HG02588 (cell line): Measurements from ENCODE around the gene SEC22B.
A peak's percentile ranks its signal among the peaks of the same experiment; 100 is the strongest.
"Not testable (repeated sequence)": the region's sequence is repeated elsewhere in the genome, so short reads cannot be mapped to it uniquely, and the experiment has no call there.

Experiments
- ATAC-seq: cut with Tn5 transposase; IDR thresholded peaks from one replicate; pipeline ENCODE4 v1.9.1; 2021; ENCODE audit warnings: mild to moderate bottlenecking, moderate library complexity; ENCODE audit not compliant: unreplicated experiment

The SEC22B gene

GRCh38 chr1:120149420-120150059 is 26.8 kb downstream of the SEC22B start:
- not testable (repeated sequence) for ATAC-seq

DNA sequence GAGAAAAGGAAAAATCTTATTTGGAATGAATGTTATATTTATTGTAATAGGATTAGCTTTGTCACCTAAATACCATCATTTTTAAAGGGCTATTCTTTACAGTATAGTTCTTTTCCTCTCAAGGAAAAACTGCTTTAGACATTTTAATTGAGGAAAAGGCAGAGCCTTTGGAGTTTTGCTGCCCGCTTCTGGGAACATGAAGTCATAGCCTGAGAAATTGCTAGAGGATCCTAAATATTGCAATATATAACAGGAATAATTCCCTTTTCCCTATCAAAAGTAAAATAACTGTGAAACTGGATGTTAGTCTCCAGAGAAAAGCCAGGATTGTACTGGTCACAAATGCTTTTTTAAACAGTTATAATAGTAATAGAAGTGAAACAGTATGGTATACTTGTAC is 30.5 kb downstream of the SEC22B start:
- not testable (repeated sequence) for ATAC-seq

- ATAC-seq: not testable (repeated sequence)
Observed at GRCh38 chr1:120144626-120145025, 31.7 kb downstream of the SEC22B start.

GRCh38 chr1:120144169-120144568 is 32.2 kb downstream of the SEC22B start:
- ATAC-seq: not testable (repeated sequence)

GRCh38 chr1:120143334-120143733 is 33.0 kb downstream of the SEC22B start:
- not testable (repeated sequence) for ATAC-seq

DNA sequence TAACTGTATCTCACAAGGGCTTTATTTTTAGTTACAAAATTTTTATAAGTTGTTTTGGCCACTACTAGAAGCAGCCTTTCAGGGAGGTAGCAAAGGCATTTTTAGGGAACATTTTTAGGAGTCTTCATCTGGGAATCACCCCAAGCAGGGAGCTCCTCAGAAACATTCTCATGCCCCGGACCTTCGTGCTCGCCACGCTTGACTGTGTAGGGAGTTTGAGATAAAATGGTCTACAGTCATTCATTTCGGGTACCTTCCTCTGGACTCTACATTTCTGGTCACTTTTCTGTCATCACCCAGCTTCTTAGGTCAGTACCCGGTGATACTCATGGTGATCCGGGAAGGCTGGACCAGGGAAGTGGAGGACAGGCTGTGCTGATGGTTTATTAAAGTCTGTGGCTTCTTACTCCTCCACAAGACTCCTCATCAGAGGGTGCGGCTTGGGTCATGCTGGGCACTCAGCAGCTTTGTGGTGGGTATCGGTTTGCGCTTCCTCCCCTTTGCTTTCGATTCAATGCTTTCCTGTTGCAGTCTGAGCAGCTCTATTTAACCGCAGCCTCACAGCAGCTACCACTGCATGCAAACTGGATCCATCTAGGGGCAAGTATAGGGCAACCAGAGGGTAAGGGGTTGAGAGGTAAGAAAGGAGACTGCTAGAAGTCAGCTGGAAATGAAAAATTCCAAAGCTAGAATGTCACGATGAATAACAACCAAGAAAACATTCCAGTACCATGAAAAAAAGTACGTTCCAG is 33.6 kb downstream of the SEC22B start:
- ATAC-seq: peak; percentile 99

DNA sequence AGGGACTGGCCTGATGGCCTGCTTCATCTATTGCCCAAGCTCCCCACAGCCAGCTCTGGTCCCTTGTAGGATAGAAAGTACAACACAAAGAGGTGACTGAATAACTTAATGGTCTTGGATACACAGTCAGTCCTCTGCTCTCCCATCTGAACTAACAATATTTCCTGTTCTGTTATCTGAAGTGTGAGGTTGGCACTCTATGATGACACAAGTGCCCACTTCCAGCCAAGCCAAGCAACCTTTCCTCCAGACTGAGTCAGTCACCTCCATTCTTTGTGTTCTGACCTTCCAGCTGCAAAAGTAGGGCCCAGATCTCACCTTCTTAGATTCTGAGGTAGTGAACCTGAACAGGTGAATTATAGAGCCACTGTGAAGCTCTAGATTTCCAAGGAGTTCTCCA is 34.5 kb downstream of the SEC22B start:
- not testable (repeated sequence) for ATAC-seq

- ATAC-seq: not testable (repeated sequence)
Observed at GRCh38 chr1:120140656-120141265, 35.6 kb downstream of the SEC22B start.

- not testable (repeated sequence) for ATAC-seq
Observed at GRCh38 chr1:120136086-120136485, 40.2 kb downstream of the SEC22B start.

DNA sequence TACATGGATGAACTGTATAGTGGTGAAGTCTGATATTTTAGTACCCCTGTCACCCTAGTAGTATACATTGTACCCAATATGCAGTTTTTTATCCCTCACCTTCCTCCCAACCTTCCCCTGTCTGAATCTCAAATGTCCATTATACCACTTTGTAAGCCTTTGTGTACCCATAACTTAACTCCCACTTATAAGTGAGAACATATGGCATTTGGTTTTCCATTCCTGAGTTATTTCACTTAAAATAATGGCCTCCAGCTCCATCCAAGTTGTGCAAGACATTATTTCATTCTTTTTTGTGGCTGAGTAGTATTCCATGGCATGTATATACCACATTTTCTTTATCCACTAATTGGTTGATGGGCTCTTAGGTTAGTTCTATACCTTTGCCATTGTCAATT is 42.4 kb downstream of the SEC22B start:
- ATAC-seq: not testable (repeated sequence)

DNA sequence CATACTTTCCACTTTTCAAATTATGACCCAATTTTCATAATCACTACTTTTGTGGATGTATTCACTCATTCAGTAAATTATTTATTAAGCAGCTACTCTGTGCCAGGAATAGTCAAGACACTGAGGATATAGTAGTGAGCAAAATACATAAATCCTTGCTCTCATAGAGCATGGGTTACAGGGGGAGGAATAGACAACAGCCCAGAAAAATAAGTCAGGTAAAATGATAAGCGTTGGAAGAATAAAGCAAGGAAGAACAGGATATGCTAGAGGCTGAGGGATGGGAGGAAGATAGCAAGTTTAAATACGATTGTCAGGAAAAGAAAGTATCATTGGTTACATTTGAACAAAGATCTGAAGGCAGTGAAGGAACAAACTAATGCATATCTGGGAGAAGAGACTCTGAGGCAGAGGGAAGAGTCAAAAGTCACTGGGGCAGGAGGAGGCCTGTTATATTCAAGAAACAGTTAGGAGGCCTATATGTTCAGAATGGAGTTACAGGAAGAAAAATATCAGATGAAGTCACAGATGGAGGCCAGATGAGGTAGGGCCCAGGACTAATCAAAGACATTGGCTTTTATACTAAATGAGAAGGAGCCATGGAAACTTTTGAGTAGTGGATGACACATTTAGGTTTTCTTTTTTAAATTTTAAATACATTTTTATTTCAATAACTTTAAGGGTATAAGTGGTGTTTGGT is 42.9 kb downstream of the SEC22B start:
- ATAC-seq: no peak

DNA sequence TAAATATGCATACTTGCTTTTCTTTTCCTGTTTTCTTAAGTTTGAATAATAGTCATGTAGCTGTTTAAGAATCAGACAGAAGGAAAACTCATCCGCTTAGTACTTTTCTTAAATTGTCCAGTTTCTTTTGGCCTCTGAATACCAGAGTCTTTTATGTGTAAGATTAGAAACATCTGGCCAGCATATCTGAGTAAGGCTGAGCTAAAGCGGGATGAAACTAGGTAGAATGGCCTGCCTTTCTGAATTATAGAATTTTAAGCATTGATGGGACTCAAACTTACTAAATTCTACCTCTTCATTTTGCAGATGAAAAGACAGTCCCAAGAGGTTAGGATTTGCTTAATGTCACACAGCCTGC is 43.9 kb downstream of the SEC22B start:
- not testable (repeated sequence) for ATAC-seq

DNA sequence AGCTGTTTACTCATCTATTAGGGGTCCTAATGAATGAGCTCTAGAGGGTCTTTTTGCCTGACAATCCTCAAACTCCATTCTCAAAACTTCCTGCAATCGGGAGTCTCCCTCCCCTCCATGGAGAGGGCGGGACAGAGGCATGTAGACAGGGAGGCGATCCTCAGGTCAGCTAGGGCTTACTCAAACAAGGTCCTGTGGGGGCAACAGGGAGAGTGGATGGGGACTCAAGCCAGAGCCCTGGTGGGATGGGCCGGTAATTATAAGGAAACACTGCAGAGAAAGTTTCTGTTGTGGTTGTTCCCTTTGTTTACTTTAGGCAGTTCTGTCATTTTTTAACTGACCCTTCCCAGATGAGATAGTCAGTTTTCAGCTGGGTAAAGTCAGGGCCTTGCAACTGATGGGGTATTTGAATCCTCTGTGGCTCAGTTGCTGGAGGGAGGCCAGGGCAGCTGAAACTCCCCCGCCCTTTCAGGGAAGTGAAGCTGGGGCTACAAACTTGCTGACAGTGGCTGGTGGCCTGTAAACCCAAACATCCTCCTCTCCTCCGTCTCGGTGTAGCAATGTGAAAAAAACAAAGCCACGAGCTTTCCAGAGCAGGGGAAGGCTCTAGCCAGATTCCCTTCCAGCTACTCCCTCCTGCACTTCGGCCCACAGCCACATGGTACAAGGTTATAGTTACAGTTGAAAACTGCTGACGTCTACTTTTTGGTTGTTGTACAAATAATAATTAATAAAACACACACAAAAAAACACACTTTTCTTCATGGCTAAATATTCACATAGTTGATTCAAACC is 44.5 kb downstream of the SEC22B start:
- peak; percentile 70 for ATAC-seq

DNA sequence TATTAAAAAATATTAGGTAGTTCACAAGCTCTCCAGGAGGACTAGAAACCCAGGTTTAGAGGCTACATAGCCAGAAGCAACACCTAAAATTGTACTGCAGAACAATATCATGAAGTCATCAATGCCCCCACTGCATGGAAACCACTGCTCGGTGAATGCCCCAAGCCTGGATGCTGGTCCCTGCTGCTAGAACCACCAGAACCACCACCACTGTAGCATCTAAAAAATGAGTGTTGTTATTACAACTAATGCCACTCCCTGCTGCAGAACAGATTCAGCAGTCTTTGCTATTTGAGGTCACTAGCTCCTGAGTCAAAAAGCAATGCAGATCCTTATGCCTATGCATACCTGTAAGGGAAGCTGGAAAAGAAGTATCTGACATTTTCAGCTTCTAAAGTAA is 48.4 kb downstream of the SEC22B start:
- ATAC-seq: not testable (repeated sequence)

DNA sequence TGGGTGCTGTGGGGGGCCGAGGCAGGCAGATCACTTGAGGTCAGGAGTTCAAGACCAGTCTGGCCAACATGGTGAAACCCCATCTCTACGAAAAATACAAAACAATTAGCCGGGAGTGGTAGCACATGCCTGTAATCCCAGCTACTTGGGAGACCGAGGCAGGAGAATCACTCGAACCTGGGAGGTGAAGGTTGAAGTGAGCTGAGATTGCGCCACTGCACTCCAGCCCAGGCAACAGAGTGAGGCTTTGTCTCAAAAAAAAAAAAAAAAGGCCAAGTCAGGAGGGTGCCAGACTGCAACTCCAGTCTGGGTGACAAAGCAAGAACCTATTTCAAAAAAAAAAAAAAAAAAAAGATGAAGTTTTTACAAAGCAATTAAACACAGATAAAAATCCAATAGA is 50.1 kb downstream of the SEC22B start:
- ATAC-seq: not testable (repeated sequence)

- ATAC-seq: not testable (repeated sequence)
Observed at GRCh38 chr1:120124628-120125027, 51.7 kb downstream of the SEC22B start.

GRCh38 chr1:120123813-120124510 is 52.4 kb downstream of the SEC22B start:
- ATAC-seq: not testable (repeated sequence)

DNA sequence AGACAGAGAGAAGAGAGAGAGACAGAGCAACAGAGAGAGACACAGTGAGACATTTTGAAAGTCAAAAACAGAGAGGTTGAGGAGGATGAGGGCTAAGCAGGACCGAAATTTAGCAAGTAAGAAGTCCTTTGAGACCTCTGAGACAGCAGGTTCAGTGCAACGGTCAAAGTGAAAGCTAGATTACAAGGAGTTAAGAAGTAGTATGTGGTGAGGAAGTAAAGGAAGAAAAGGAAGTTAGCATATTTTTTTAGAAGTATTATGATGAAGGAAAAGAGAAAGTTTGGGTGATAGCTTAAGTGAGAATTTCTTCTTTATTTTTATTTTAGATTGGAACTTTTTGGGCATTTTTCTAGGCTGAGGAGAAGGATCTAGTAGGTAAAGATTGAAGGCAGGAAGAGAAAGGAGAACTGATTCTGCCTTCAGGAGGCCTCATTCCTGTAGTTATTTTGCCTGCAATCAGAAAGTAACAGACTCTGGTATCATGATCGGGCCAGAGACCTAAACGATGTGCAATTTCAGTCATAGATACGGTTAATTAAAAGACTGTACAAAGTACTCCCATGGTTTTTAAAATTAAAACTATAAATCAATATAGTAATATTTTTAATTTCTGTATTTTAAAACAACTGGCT is 53.9 kb downstream of the SEC22B start:
- ATAC-seq: peak; percentile 71

DNA sequence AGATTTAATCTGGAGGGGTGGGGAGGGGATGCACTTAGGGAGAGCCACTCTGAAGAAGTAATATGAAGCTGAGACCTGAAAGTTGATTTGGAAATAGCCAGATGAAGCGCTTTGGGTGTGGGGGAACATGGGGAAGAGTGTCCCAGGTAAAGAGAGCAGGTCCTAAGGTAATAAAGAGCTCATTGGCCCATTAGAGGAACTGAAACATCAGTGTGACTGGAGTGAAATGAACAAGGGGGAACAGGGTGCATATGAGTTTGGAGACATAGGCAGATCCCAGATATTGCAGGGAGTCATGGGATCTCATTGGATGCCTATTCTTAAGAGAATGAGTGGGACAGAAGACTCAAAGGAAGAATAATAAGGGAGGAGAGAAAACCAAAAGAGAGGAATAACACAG is 54.5 kb downstream of the SEC22B start:
- ATAC-seq: not testable (repeated sequence)
